Keratinocyte (primary cell): ENCODE data around the gene SERPINE2. TPM values are rescaled to one million over a fixed set of nuclear protein-coding genes. Genes with fewer than 3 reads are reported as not detected.
"Not testable (repeated sequence)": the region's sequence is repeated elsewhere in the genome, so short reads cannot be mapped to it uniquely, and the experiment has no call there.

ENCODE experiments used
- DNase-seq: peaks from one replicate; pipeline ENCODE4 v3.0.0-alpha.2; 2011; ENCODE audit warnings: low read depth, missing footprints, low spot score
- FAIRE-seq: peaks from 2 replicates; lab custom pipeline; 2011; peaks lifted over from hg19 to GRCh38; lab: Jason Lieb, UNC
- H2AFZ ChIP-seq: 2 replicates; pipeline ENCODE4 v1.6.0; 2012; ENCODE audit warnings: low read length, control low read depth, inconsistent platforms; ENCODE audit not compliant: control insufficient read depth
- H3K27ac ChIP-seq: 2 replicates; pipeline ENCODE4 v1.5.1; 2011; ENCODE audit warnings: low read length; ENCODE audit not compliant: control insufficient read depth, insufficient read depth
- H3K27me3 ChIP-seq: 3 replicates; pipeline ENCODE4 v1.6.0; 2011; ENCODE audit warnings: low read length; ENCODE audit not compliant: control insufficient read depth, insufficient read depth; ENCODE audit errors: extremely low read depth
- H3K36me3 ChIP-seq, 2 experiments: 2 replicates in 1 of 2; 3 replicates in 1 of 2; pipeline ENCODE4 v1.5.1; 2011; ENCODE audit warnings: low read length in 2 of 2, mild to moderate bottlenecking in 1 of 2; ENCODE audit not compliant: control insufficient read depth in 2 of 2, insufficient read depth in 2 of 2; ENCODE audit errors: extremely low read depth in 1 of 2
- H3K4me1 ChIP-seq: 3 replicates; pipeline ENCODE4 v1.5.1; 2011; ENCODE audit warnings: low read length; ENCODE audit not compliant: control insufficient read depth, insufficient read depth; ENCODE audit errors: extremely low read depth
- H3K4me2 ChIP-seq: 3 replicates; pipeline ENCODE4 v1.6.0; 2011; ENCODE audit warnings: low read depth, low read length; ENCODE audit not compliant: control insufficient read depth, insufficient read depth; ENCODE audit errors: extremely low read depth
- H3K4me3 ChIP-seq, 3 experiments: fragments of 200-600 bp in 1 of 3; sonication (generic) in 1 of 3; 2 replicates in 2 of 3; 3 replicates in 1 of 3; pipeline ENCODE4 v1.5.1; 2011 to 2016; ENCODE audit warnings: low read length in 3 of 3, mild to moderate bottlenecking in 3 of 3, control low read depth in 2 of 3, inconsistent platforms in 1 of 3, low read depth in 1 of 3, mixed read lengths in 1 of 3, mixed run types in 1 of 3, moderate library complexity in 1 of 3; ENCODE audit not compliant: control insufficient read depth in 2 of 3, insufficient read depth in 2 of 3; ENCODE audit errors: extremely low read depth in 1 of 3
- H3K79me2 ChIP-seq: 2 replicates; pipeline ENCODE4 v1.6.0; 2012; ENCODE audit warnings: low read length; ENCODE audit not compliant: control insufficient read depth, insufficient read depth
- H3K9ac ChIP-seq: 3 replicates; pipeline ENCODE4 v1.6.0; 2011; ENCODE audit warnings: low read length; ENCODE audit not compliant: control insufficient read depth, insufficient read depth; ENCODE audit errors: extremely low read depth
- H3K9me1 ChIP-seq: 3 replicates; pipeline ENCODE4 v1.6.0; 2011; ENCODE audit warnings: low read length; ENCODE audit not compliant: control insufficient read depth, insufficient read depth; ENCODE audit errors: extremely low read depth
- H3K9me3 ChIP-seq: 2 replicates; pipeline ENCODE4 v1.5.1; 2012; ENCODE audit warnings: low read depth, low read length; ENCODE audit not compliant: control insufficient read depth
- H4K20me1 ChIP-seq: 3 replicates; pipeline ENCODE4 v1.6.0; 2011; ENCODE audit warnings: low read length; ENCODE audit not compliant: control insufficient read depth, insufficient read depth; ENCODE audit errors: extremely low read depth
- EZH2 ChIP-seq: IDR thresholded peaks from one replicate; pipeline ENCODE4 v1.6.1; 2012; ENCODE audit warnings: inconsistent platforms, mild to moderate bottlenecking, low read length, moderate library complexity
- dilution Hi-C: fragments of 300-500 bp; cut with MboI; formaldehyde crosslinking; loops from one replicate; pipeline ENCODE4 v1.7.0; 2020; ENCODE audit warnings: low sequenced_read_pairs; ENCODE audit not compliant: extremely low pct_ligation_motif_present
- polyA plus RNA-seq, 5 experiments: library from polyadenylated mRNA; depleted of rRNA in 3 of 5; stranded (reverse) in 3 of 5; stranded (forward) in 1 of 5; unstranded in 1 of 5; fragments of >200 nt; gene quantifications; 1 replicate in 1 of 5; 2 replicates in 3 of 5; 3 replicates in 1 of 5; pipeline versions ENCODE4 v1.2.1 to v1.2.3, GENCODE V29; 2011 to 2012; ENCODE audit warnings: missing spikeins in 2 of 5, low read depth in 1 of 5, low replicate concordance in 1 of 5
- TF ChIP-seq, protein P1 (sequence below), 3 experiments: IDR thresholded peaks in 1 of 3; conservative IDR thresholded peaks in 1 of 3; optimal IDR thresholded peaks in 1 of 3; 2 replicates in 2 of 3; 3 replicates in 1 of 3; pipeline versions ENCODE3 to v1.5.1; 2011; ENCODE audit warnings: low read length in 3 of 3, mild to moderate bottlenecking in 3 of 3, moderate library complexity in 2 of 3, control low read depth in 1 of 3, inconsistent platforms in 1 of 3; ENCODE audit not compliant: insufficient read depth in 2 of 3; ENCODE audit errors: extremely low read depth in 1 of 3

Gene SERPINE2
- polyA plus RNA-seq, 1 donor (not counting 4 experiments of a cell fraction or from before 2014, with no cell fraction given): 306 TPM

DNA sequence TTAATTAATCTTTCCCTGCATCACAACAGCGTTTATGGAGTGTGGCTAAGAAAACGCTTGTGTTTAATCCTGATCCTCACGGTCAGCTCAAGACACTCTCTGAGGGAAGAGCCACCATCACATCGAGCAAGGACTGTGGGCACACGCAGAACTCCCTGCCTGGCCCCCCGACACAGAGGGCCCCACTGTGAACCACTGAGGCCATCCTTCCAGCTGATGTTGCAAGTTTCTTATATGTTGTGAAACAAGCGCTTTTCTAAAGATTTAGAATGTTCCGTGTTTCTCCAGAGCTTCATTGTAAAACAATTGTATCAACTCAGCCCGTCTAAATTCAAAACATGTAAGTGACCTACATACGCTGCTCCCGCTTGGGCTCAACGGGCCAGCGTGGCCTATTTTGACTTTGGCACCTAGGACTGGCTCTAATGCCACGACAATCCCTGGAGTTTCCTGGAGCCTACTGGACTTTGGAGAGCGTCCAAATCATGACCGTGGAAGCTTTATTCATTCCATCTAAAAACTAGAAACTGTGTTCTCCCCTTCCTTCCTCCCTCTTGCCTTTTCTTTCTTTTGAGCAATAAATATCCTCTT is 34.9 kb downstream of the SERPINE2 start:
- FAIRE-seq (no peak), DNase-seq (no peak)
- H4K20me1 ChIP-seq: peaks cover 2% of the 10 kb centered on the region
- H3K36me3 ChIP-seq: peaks cover 29 to 49% of the 10 kb centered on the region in 2 experiments
- no peaks in the 10 kb centered on the region for H3K27me3 ChIP-seq
- peaks cover 3% of the 10 kb centered on the region for H3K4me1 ChIP-seq
- dilution Hi-C loops: no loop called here
- no peak overlapping the region for H3K9ac ChIP-seq
- H3K27ac ChIP-seq: no peak overlapping the region
- peaks cover 41% of the 10 kb centered on the region for H3K79me2 ChIP-seq
- H2AFZ ChIP-seq: no peak overlapping the region
- no peaks in the 10 kb centered on the region for H3K9me1 ChIP-seq
- H3K9me3 ChIP-seq: no peaks in the 10 kb centered on the region
- no peak overlapping the region for H3K4me2 ChIP-seq
- TF ChIP-seq EZH2: no peak
- TF ChIP-seq, protein P1, sequence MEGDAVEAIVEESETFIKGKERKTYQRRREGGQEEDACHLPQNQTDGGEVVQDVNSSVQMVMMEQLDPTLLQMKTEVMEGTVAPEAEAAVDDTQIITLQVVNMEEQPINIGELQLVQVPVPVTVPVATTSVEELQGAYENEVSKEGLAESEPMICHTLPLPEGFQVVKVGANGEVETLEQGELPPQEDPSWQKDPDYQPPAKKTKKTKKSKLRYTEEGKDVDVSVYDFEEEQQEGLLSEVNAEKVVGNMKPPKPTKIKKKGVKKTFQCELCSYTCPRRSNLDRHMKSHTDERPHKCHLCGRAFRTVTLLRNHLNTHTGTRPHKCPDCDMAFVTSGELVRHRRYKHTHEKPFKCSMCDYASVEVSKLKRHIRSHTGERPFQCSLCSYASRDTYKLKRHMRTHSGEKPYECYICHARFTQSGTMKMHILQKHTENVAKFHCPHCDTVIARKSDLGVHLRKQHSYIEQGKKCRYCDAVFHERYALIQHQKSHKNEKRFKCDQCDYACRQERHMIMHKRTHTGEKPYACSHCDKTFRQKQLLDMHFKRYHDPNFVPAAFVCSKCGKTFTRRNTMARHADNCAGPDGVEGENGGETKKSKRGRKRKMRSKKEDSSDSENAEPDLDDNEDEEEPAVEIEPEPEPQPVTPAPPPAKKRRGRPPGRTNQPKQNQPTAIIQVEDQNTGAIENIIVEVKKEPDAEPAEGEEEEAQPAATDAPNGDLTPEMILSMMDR (optimal IDR thresholded peaks at IDR 0.05 in 1 of 3, IDR thresholded peaks at IDR 0.05 in 1 of 3, conservative IDR thresholded peaks at IDR 0.05 in 1 of 3; ENCODE audit: extremely low read depth in 1 of 3, insufficient read depth in 2 of 3, low read length in 3 of 3): no peak
- no peak overlapping the region for H3K4me3 ChIP-seq

DNA sequence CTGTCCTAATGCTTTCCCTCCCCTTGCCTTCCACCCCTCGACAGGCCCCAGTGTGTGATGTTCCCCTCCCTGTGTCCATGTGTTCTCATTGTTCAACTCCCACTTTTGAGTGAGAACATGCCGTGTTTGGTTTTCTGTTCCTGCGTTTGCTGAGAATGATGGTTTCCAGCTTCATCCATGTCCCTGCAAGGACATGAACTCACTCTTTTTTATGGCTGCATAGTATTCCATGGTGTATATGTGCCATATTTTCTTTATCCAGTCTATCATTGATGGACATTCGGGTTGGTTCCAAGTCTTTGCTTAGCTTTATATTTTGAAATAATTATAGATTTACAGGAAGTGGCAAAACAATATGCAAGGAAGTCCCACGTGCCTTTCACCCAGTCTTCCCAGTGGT is 38.4 kb downstream of the SERPINE2 start:
- DNase-seq, H3K27me3 ChIP-seq, H3K27ac ChIP-seq, H3K9ac ChIP-seq, H3K4me3 ChIP-seq, H4K20me1 ChIP-seq, H3K9me1 ChIP-seq, H3K4me1 ChIP-seq, FAIRE-seq, H2AFZ ChIP-seq, dilution Hi-C loops, H3K4me2 ChIP-seq, H3K9me3 ChIP-seq: not testable (repeated sequence)
- Histone ChIP-seq H3K36me3 (peaks cover 40 to 67% of the 10 kb centered on the region in 2 experiments), H3K79me2 (peaks cover 14% of the 10 kb centered on the region)

DNA sequence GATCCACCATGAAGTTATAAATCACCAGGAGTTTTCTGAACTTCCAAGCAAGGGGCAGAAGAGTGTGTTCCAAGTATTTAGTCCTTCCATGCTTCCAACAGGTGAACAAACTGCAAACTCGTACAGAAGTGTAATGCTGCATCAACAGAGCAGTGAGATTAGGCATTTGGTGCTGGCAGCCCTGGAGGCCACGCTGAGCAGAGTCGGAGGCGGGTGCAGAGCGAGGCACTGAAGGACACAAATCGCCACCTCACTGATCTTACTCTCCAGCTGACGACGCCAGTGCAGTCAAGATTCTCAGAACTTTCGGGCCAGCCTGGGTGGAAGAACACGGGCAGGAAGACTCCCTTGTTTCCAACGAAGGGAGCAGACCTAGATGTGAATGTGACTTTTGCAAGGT is 39.2 kb downstream of the SERPINE2 start:
- Histone ChIP-seq H3K27ac (no peak overlapping the region), H3K79me2 (peaks cover 9% of the 10 kb centered on the region), H3K36me3 (peaks cover 40 to 67% of the 10 kb centered on the region in 2 experiments), H3K27me3 (no peaks in the 10 kb centered on the region), H3K4me2 (no peak overlapping the region), H3K4me3 (no peak overlapping the region), H3K9ac (no peak overlapping the region), H3K4me1 (peaks cover 12% of the 10 kb centered on the region), H2AFZ (no peak overlapping the region), H3K9me1 (no peaks in the 10 kb centered on the region), H3K9me3 (no peaks in the 10 kb centered on the region), H4K20me1 (peaks cover 2% of the 10 kb centered on the region)
- FAIRE-seq (no peak), DNase-seq (no peak)
- TF ChIP-seq, protein P1 (optimal IDR thresholded peaks at IDR 0.05 in 1 of 3, IDR thresholded peaks at IDR 0.05 in 1 of 3, conservative IDR thresholded peaks at IDR 0.05 in 1 of 3; ENCODE audit: extremely low read depth in 1 of 3, insufficient read depth in 2 of 3, low read length in 3 of 3): no peak
- no peak for TF ChIP-seq EZH2
- dilution Hi-C loops: loop anchor here (25.0 kb wide), 1 partner anchor 287 kb away; no protein-coding TSS in a partner anchor
